ENCODE measurements around the gene GPC6.
A peak's percentile ranks its signal among the peaks of the same experiment; 100 is the strongest.
"Not testable (repeated sequence)": the region's sequence is repeated elsewhere in the genome, so short reads cannot be mapped to it uniquely, and the experiment has no call there.

GPC6 gene

DNA sequence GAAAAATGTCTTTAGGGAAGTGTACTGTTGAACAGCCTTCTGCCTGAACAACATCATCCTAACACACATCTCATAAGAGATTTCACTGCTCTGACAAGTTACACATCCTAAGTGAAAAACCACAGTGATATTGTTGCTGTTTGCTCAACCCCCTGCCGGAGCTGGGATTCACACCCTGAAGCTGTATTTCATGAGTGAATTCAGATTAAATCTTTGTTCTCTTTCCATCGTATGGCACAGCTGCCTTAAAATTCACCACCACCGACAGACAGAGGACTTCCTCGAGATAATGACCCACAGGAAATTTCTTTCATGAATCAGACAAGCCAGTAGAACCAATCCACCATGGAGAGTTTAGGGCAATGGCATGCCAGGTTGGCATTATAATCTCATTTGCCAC lies 972.1 kb downstream of the GPC6 start:
- DNase-seq (ENCODE audit: low spot score), result no peak

- no peak for DNase-seq (ENCODE audit: low spot score)
Measured at GRCh38 chr13:94199135-94199534, 972.5 kb downstream of the GPC6 start.

- DNase-seq (ENCODE audit: low spot score), result peak; percentile 78
Measured at GRCh38 chr13:94201022-94201421, 974.4 kb downstream of the GPC6 start.

DNA sequence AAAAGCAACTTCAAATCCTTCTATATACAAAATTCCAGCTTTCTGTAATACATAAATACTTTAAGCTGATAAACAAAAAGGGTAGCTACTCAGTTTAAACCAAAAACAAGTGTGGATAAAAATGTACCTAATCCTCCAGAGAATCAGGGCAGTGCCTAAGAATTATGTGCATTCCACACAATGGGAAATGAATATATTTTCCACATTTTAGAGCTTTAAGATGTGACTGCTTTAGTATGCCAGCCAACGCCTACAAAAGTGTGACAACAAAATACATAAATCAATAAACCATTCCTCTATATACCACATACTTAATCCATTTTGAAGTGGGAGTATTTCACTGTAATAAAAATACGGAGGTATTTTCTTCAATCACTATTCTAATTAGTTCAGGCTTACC lies 977.6 kb downstream of the GPC6 start:
- DNase-seq (ENCODE audit: low spot score), result no peak

DNA sequence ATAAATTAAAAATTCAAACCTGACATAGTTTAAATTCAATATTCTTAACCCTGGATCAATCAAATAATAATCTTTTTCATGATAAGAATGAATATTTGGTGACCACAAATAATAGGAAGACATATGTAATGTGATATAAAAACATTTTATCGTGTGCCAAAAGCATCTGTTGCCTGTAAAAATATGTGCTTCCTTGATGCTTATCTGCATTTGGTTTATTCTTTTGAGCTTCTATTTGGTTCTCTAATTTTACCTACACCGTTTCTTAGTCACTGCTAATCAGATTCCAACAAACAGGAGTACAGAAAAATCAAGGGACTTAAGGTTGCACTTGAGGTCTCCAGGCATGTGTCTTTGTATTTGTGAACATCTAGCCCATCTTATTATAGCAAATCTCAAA lies 978.3 kb downstream of the GPC6 start:
- DNase-seq (ENCODE audit: low spot score), result no peak

GRCh38 chr13:94205896-94206295 lies 979.3 kb downstream of the GPC6 start:
- DNase-seq (ENCODE audit: low spot score), result no peak

DNA sequence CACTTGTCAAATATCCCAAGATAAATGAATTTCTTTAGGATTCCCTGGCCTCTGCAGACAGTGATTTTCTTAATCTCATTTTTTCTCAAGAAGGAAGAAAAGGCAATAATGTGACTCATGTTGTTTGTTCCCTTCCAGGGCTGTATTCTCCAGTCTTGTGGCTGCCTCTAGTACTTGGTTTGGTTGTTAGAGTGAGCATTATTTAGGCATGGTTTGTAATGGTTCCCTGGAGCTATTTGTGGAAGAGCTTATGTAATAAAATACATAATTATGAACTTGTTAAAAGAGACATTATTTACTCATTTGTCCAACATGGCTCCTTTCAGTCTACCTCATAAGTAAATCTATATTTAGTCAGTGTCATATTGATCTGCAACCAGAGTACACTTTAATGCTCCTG lies 982.5 kb downstream of the GPC6 start:
- no peak for DNase-seq (ENCODE audit: low spot score)

GRCh38 chr13:94209913-94210312 lies 983.3 kb downstream of the GPC6 start:
- not testable (repeated sequence) for DNase-seq (ENCODE audit: low spot score)

DNA sequence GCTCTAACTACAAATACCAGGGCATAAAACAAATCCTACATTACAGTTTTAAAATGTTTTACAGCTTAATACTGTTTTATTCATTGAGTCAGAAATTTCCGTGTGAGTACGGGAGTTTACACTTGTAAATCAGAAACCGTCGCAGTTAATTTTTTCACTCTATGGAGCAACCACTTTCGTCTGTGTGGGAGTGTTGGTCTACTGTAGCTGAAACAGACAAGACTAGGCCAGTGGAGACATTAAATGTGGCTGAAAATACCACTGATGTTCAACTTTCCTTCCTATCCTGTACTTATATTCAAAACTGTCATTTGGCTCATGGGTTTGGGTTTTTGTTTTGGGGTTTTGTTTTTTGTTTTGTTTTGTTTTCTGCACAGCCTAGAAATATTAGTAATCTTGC lies 984.2 kb downstream of the GPC6 start:
- DNase-seq (ENCODE audit: low spot score), result no peak

DNA sequence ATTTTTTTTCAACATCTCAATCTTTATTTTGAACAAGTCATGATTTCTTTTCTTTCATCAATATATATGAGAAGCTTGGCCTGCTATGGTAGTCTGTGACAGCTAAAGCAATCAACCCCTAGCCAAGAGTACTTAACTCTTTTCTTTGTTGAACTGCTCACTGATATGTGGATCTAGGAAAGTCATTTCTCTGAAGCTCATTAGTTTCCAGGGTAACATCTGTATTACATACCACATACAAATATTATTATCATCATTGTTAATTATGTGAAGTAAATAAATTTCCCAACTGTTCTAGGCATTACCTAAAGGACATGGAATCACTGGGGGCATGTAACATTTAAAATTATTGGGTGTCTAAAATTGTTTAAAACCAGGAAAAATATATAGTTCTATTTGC lies 985.6 kb downstream of the GPC6 start:
- no peak for DNase-seq (ENCODE audit: low spot score)

- DNase-seq (ENCODE audit: low spot score), result no peak
Measured at GRCh38 chr13:94214121-94214520, 987.5 kb downstream of the GPC6 start.

DNA sequence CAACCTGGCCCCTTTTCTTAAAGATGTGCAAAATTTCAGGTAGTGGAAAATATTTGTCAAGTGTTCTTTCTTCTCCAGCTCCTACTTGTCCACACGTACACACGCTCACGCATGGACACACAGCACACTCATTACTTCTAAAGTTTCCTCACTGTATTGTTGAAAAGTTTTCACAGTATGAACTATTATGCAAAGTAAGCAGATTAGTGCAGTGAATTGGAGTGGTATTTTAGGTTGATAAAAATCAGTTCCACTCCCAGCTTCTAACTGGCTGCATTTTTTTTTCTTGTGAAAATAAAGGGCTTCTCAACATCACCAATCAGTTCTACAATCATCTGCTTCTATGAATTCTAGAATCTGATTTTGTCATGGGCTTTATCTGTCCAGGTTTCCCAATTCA lies 988.4 kb downstream of the GPC6 start:
- no peak for DNase-seq (ENCODE audit: low spot score)

DNA sequence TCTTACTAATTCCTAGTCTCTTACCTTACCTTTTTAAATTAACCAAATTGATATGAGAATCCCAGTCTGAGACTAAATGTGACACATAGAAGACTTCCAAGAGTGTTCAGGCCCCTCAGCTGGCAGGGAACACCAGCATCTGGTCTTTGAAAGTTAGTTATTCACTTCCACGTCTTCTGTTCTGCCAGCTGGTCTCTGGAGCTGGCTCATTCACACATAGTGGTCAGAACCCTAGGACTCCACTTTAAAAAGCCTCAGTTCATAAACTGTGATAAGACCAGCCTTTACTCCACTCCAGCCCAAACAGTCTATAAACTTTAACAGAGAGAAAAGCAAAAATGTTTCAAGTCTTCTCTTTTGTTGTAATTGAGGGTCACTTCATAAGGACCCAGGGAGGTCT lies 989.9 kb downstream of the GPC6 start:
- DNase-seq (ENCODE audit: low spot score), result no peak

GRCh38 chr13:94217370-94217769 lies 990.8 kb downstream of the GPC6 start:
- no peak for DNase-seq (ENCODE audit: low spot score)

DNA sequence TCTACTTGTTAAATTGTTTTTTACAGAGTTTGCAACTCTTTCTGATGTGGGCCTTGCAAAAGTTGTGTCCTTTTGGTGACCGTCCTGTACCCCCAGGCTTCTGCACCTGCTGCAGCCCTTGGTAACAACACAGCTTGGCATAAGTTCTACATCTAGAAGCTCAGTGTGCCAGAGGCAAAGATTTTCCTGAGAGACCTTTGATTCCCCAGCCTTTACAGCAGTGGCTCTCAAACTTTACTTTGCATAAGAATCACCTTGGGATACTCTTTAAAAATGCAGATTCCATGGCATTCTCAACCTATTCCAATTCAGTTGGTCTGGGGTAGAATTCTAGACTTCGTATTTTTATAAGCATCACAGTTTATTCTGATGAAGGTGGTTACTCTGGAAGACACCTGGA lies 991.9 kb downstream of the GPC6 start:
- no peak for DNase-seq (ENCODE audit: low spot score)

DNA sequence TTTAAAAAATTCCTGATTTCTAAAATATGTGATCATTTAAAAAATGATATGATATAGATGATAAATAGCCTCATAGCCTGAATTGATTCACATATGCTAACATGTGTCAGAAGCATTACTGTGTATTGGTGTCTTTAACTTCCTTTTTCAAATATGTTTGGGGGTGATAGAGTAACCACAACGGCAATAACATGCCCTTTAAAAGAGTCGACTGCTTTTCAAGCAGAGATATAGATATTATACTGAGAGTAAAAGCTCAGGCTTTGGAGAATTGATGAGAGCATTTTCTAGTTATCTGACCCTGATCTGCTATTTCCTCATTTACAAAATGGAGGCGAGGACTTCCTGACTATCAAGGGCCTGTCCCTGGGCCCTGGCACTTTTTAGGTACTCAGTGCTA lies 992.3 kb downstream of the GPC6 start:
- no peak for DNase-seq (ENCODE audit: low spot score)

- DNase-seq (ENCODE audit: low spot score), result no peak
Measured at GRCh38 chr13:94224670-94225069, 998.1 kb downstream of the GPC6 start.

- DNase-seq (ENCODE audit: low spot score), result no peak
Measured at GRCh38 chr13:94227255-94227879, 1000.8 kb downstream of the GPC6 start.

- no peak for DNase-seq (ENCODE audit: low spot score)
Measured at GRCh38 chr13:94228763-94229162, 1002.2 kb downstream of the GPC6 start.

DNA sequence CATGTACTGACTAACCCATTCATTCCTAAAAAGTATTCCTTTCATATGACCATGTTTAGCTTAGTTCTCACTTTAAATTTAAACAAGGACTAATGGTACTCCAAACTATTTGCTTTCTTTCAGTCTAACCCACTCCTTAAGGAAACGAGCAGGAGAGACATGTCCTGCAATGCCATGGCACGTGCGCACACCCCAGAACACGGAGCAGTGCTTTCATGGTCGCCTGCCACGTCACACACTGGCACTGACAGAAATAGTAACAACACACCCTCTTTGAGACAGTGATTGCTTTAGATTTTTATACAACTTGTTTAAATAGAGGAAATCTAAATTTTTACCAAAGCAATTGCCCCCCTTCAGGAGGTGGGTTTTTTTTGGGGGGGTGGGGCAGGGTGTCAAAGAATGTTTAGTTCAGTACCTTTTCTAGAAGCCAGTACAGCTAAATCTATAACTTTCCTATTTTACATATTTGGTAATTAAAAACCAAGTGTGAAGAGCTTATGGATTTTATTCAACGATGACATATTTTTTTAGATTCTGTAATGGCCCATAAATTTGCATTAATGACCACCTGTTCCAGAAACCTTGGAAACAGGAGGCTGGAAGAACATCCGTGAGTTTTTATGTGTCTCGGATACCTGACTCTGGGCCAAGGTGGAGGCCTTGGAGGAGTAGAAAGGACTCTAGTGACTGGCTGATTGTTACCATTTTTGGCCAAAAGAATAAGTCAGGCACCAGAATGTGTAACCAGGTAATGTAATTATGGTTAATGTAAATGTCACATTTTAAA lies 1005.7 kb downstream of the GPC6 start:
- DNase-seq (ENCODE audit: low spot score), result no peak

- DNase-seq (ENCODE audit: low spot score), result no peak
Measured at GRCh38 chr13:94232956-94233355, 1006.3 kb downstream of the GPC6 start.

GRCh38 chr13:94233401-94233800 lies 1006.8 kb downstream of the GPC6 start:
- no peak for DNase-seq (ENCODE audit: low spot score)

GRCh38 chr13:94233837-94234236 lies 1007.2 kb downstream of the GPC6 start:
- DNase-seq (ENCODE audit: low spot score), result no peak

DNA sequence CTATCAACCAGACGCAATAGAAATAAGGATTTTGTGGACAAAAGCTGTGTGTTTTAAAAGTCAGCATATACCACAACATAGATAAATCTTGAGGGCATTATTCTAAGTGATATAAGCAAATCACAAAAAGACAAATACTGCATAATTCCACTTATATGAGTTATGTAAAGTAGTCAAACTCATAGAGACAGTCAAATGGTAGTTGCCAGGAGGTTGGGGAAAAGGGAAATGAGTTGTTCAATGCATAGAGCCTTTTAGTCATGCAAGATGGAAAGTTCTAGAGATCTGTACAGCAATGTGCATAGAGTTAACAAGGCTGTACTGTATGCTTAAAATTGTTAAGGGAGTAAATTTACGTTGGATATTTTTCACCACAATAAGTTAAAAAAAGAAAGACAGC lies 1008.1 kb downstream of the GPC6 start:
- DNase-seq (ENCODE audit: low spot score), result no peak

All from SK-N-DZ (cell line).